Testis (tissue), 3 donors: ENCODE data around the gene TMEM129. TPM values are rescaled to one million over a fixed set of nuclear protein-coding genes. Genes with fewer than 3 reads are reported as not detected.

Experiments used
- DNase-seq: peaks from one replicate; pipeline ENCODE4 v3.0.0-alpha.2; 2019
- H3K27ac ChIP-seq, 2 donors: fragments of 200-600 bp; sonication (generic); one replicate each; pipeline ENCODE4 v1.5.1; 2019
- H3K27me3 ChIP-seq: fragments of 200-600 bp; sonication (generic); one replicate; pipeline ENCODE4 v1.5.1; 2019
- H3K36me3 ChIP-seq: fragments of 200-600 bp; sonication (generic); one replicate; pipeline ENCODE4 v1.5.1; 2017; ENCODE audit warnings: low read depth; ENCODE audit errors: missing control alignments
- H3K4me1 ChIP-seq: fragments of 200-600 bp; sonication (generic); one replicate; pipeline ENCODE4 v1.5.1; 2019
- H3K4me3 ChIP-seq, 2 donors: fragments of 200-600 bp; sonication (generic); one replicate each; pipeline ENCODE4 v1.5.1; 2017 to 2019
- H3K9me3 ChIP-seq: fragments of 200-600 bp; sonication (generic); one replicate; pipeline ENCODE4 v1.5.1; 2017
- CTCF ChIP-seq, 3 experiments: fragments of 450-650 bp in 2 of 3; fragments of 200-600 bp in 1 of 3; sonication (generic) in 1 of 3; IDR thresholded peaks; one replicate each; pipeline ENCODE4 v1.5.1; 2016 to 2019; ENCODE audit warnings: antibody characterized with exemption in 3 of 3, mild to moderate bottlenecking in 2 of 3, moderate library complexity in 1 of 3
- POLR2A ChIP-seq: fragments of 450-650 bp; IDR thresholded peaks from one replicate; pipeline ENCODE4 v1.6.1; 2017; ENCODE audit warnings: antibody characterized with exemption, mild to moderate bottlenecking, moderate library complexity
- WGBS, 2 donors: methylation state at CpG; one replicate each; pipeline ENCODE4 v1.1.5; 2018; 5-methylcytosine and 5-hydroxymethylcytosine counted together
- intact Hi-C: fragments of 100-400 bp; cut with DNase I; formaldehyde crosslinking; loops from one replicate; pipeline ENCODE4 v1.15.1; 2023; ENCODE audit warnings: low total_unique reads
- polyA plus RNA-seq: library from polyadenylated mRNA; stranded (reverse); fragments of 350-450 nt; fragmentation: Illumina TruSeq; extraction: RNeasy Lipid Tissue Mini Kit (QIAGEN cat#74804); gene quantifications from one replicate; pipeline ENCODE4 v1.2.3, GENCODE V29; 2014; ENCODE audit warnings: low read depth, low replicate concordance; ENCODE audit not compliant: insufficient read depth
- total RNA-seq, 2 donors: library from RNA; depleted of rRNA; stranded (reverse); fragments of >200 nt; gene quantifications; one replicate each; pipeline ENCODE4 v1.2.3, GENCODE V29; 2016

The TMEM129 gene
- total and polyA plus RNA-seq, 3 donors from 2014 or later, result 34.0 to 76.4 (median 76.1) TPM

- no peak overlapping the region for H3K27ac ChIP-seq
Observed at GRCh38 chr4:1756079-1756478, 35.0 kb upstream of the TMEM129 start.

DNA sequence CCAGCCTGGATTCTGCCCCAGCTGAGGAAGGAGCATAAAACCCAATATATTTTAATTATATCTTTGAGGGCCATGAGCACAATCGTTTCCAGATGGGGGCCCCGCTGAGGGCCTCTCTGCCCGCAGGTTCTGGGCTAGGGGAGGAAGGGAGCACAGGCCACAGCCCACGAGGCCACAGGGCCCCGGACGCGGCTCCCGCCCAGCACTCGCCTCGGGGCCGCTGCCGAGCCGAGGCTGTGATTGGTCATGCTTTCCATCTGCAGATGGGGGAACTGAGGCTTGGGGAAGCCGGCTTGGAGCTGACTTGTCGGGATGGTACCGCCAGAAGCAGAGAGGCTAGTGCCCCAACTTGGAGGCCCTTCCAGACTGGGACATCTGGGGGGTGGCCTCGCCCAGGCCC lies 34.2 kb upstream of the TMEM129 start:
- 92 to 93% methylated on average over 14 to 17 of the region's 17 CpGs for WGBS, 2 donors
- H3K4me3 ChIP-seq, result no peak overlapping the region
- no peaks in the 10 kb centered on the region for H3K9me3 ChIP-seq
- no peak for DNase-seq
- no peak for TF ChIP-seq CTCF (IDR thresholded peaks at IDR 0.05)
- TF ChIP-seq POLR2A, result no peak
- no peaks in the 10 kb centered on the region for H3K27me3 ChIP-seq
- intact Hi-C loops, result loop anchor here (10.0 kb wide), 1 partner anchor 150 kb away; no protein-coding TSS in a partner anchor
- no peaks in the 10 kb centered on the region for H3K4me1 ChIP-seq
- H3K27ac ChIP-seq, result no peak overlapping the region
- H3K36me3 ChIP-seq, result no peaks in the 10 kb centered on the region

More at GRCh38 chr4:1756079-1756478, 35.0 kb upstream of the TMEM129 start:
- intact Hi-C loops, result loop anchor here (10.0 kb wide), 1 partner anchor 149 kb away; no protein-coding TSS in a partner anchor
- TF ChIP-seq POLR2A (no peak), CTCF (IDR thresholded peaks at IDR 0.05) (no peak)
- Histone ChIP-seq H3K9me3 (no peaks in the 10 kb centered on the region), H3K4me1 (no peaks in the 10 kb centered on the region), H3K4me3 (no peak overlapping the region), H3K27me3 (no peaks in the 10 kb centered on the region), H3K36me3 (no peaks in the 10 kb centered on the region)
- no peak for DNase-seq
- WGBS, 2 donors, result 64 to 81% methylated on average over 3 to 17 of the region's 18 CpGs

- Histone ChIP-seq H3K4me3 (no peak overlapping the region), H3K4me1 (no peaks in the 10 kb centered on the region), H3K27ac (no peak overlapping the region), H3K36me3 (no peaks in the 10 kb centered on the region), H3K27me3 (no peaks in the 10 kb centered on the region), H3K9me3 (no peaks in the 10 kb centered on the region)
- intact Hi-C loops, result loop anchor here (10.0 kb wide), 1 partner anchor 150 kb away; no protein-coding TSS in a partner anchor
- no peak for DNase-seq
- TF ChIP-seq POLR2A, result no peak
- TF ChIP-seq CTCF (IDR thresholded peaks at IDR 0.05), result no peak
- WGBS, 2 donors, result 92% methylated on average over 5 of the region's 5 CpGs; no CpG with 5 or more reads in 1 of the 2 donors
Observed at GRCh38 chr4:1754336-1754735, 33.2 kb upstream of the TMEM129 start.

DNA sequence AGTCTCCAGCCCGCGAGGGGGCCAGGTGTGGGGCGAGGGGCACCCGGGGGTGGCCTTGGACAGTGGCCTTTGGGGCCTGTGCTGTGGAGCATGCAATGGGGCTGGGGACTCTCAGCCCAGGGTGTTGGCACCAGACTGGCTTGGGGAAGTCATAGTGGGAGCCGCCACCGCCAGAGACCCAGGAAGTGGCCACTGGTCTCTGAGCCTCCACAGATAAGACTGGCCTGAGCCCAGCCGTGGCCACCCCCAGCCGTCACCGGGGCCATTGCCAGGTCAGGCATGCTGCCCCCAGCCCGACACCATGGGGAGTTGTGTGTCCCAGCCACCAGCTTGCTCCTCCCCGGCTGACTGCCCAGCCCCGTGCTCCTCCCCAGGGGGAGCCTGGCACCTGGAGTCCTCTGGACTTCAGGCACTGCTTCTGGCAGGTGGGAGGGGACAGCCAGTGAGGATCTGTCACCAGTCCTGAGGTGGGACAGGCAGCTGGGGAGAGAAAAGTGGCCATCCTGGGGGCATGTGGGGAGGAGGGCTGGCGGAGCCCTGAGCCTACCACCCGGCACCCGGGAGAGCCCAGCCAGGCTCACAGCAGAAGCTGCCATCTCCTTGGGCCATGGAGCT lies 32.7 kb upstream of the TMEM129 start:
- no peaks in the 10 kb centered on the region for H3K4me1 ChIP-seq
- DNase-seq, result no peak
- H3K27ac ChIP-seq, result no peak overlapping the region
- H3K36me3 ChIP-seq, result no peaks in the 10 kb centered on the region
- intact Hi-C loops, result loop anchor here (10.0 kb wide), 1 partner anchor 151 kb away; no protein-coding TSS in a partner anchor
- H3K4me3 ChIP-seq, result no peak overlapping the region
- 80% methylated on average over 15 of the region's 15 CpGs; no CpG with 5 or more reads in 1 of the 2 donors for WGBS, 2 donors
- no peaks in the 10 kb centered on the region for H3K27me3 ChIP-seq
- TF ChIP-seq POLR2A (no peak), CTCF (IDR thresholded peaks at IDR 0.05) (no peak)
- H3K9me3 ChIP-seq, result no peaks in the 10 kb centered on the region

- Histone ChIP-seq H3K4me3 (no peak overlapping the region), H3K27ac (no peak overlapping the region), H3K27me3 (no peaks in the 10 kb centered on the region), H3K36me3 (no peaks in the 10 kb centered on the region), H3K9me3 (no peaks in the 10 kb centered on the region), H3K4me1 (no peaks in the 10 kb centered on the region)
- TF ChIP-seq POLR2A, result no peak
- no peak for TF ChIP-seq CTCF (IDR thresholded peaks at IDR 0.05)
- WGBS, 2 donors, result 66 to 83% methylated on average over 4 to 7 of the region's 10 CpGs
- intact Hi-C loops, result loop anchor here (10.0 kb wide), 1 partner anchor 152 kb away; no protein-coding TSS in a partner anchor
- DNase-seq, result no peak
Observed at GRCh38 chr4:1753294-1753696, 32.2 kb upstream of the TMEM129 start.
